Lower lobe of right lung (tissue), 2 donors: ENCODE results near the gene MAPT. TPM values are rescaled to one million over a fixed set of nuclear protein-coding genes. Genes with fewer than 3 reads are reported as not detected.
"Not testable (repeated sequence)": the region's sequence is repeated elsewhere in the genome, so short reads cannot be mapped to it uniquely, and the experiment has no call there.

Source experiments
- ATAC-seq, 2 donors: fragments of 200-7000 bp; cut with Tn5 transposase; one replicate each; pipeline ENCODE4 v1.9.1; 2020 to 2022; ENCODE audit warnings: mild to moderate bottlenecking in 2 of 2, moderate library complexity in 2 of 2
- DNase-seq: peaks from one replicate; pipeline ENCODE4 v3.0.0-alpha.2; 2020
- H3K27ac ChIP-seq: fragments of 200-600 bp; one replicate; pipeline ENCODE4 v1.8.0; 2022
- H3K27me3 ChIP-seq: fragments of 200-600 bp; one replicate; pipeline ENCODE4 v1.8.0; 2022; ENCODE audit warnings: low read depth
- H3K36me3 ChIP-seq: fragments of 200-600 bp; one replicate; pipeline ENCODE4 v1.8.0; 2022; ENCODE audit warnings: mild to moderate bottlenecking
- H3K4me1 ChIP-seq: fragments of 200-600 bp; one replicate; pipeline ENCODE4 v1.8.0; 2022
- H3K4me3 ChIP-seq: fragments of 200-600 bp; one replicate; pipeline ENCODE4 v1.8.0; 2022; ENCODE audit warnings: mild to moderate bottlenecking
- H3K9me3 ChIP-seq: fragments of 200-600 bp; one replicate; pipeline ENCODE4 v1.8.0; 2022
- CTCF ChIP-seq: fragments of 200-600 bp; IDR thresholded peaks from one replicate; pipeline ENCODE4 v1.8.0; 2022; ENCODE audit warnings: antibody characterized with exemption, mild to moderate bottlenecking
- intact Hi-C: fragments of 100-400 bp; cut with DNase I; formaldehyde crosslinking; loops from one replicate; pipeline ENCODE4 v1.11.0; 2022
- total RNA-seq: library from RNA; stranded (reverse); fragmentation: NEBNext Ultra II Directional; extraction: Animal tissue kit (Norgen Biotek cat#: 25700); gene quantifications from one replicate; pipeline ENCODE4 v1.2.1, GENCODE V29; 2021
- donor health status: DM: no; HTN: yes; CAD: no; lungs with severe emphysema.

MAPT gene
- total RNA-seq, 1 donor from 2014 or later, result 5.5 TPM

- no peak for DNase-seq
- Histone ChIP-seq H3K4me1 (no peaks in the 10 kb centered on the region), H3K36me3 (no peaks in the 10 kb centered on the region), H3K4me3 (no peak overlapping the region), H3K27me3 (no peaks in the 10 kb centered on the region), H3K27ac (no peak overlapping the region), H3K9me3 (no peaks in the 10 kb centered on the region)
- intact Hi-C loops, result no loop called here
- TF ChIP-seq CTCF, result no peak
- ATAC-seq, result no peak
Measured at GRCh38 chr17:46000757-46001156, 106.4 kb downstream of the MAPT start.

GRCh38 chr17:46001390-46002310 lies 107.3 kb downstream of the MAPT start:
- Histone ChIP-seq H3K36me3 (no peaks in the 10 kb centered on the region), H3K4me3 (no peak overlapping the region), H3K4me1 (no peaks in the 10 kb centered on the region), H3K27me3 (no peaks in the 10 kb centered on the region), H3K9me3 (no peaks in the 10 kb centered on the region), H3K27ac (no peak overlapping the region)
- peak in 1 of 2 donors; percentile 7 for ATAC-seq
- TF ChIP-seq CTCF, result no peak
- DNase-seq, result no peak
- intact Hi-C loops, result no loop called here

- H3K4me1 ChIP-seq, result no peaks in the 10 kb centered on the region
- no peaks in the 10 kb centered on the region for H3K27me3 ChIP-seq
- intact Hi-C loops, result no loop called here
- no peak overlapping the region for H3K4me3 ChIP-seq
- TF ChIP-seq CTCF, result peak; percentile 98
- no peaks in the 10 kb centered on the region for H3K36me3 ChIP-seq
- peak; percentile 88 to 92 for ATAC-seq
- H3K27ac ChIP-seq, result no peak overlapping the region
- H3K9me3 ChIP-seq, result no peaks in the 10 kb centered on the region
- DNase-seq, result peak; percentile 73
Measured at GRCh38 chr17:46002311-46002972, 108.1 kb downstream of the MAPT start.

GRCh38 chr17:46002973-46003316 lies 108.6 kb downstream of the MAPT start:
- H3K27me3 ChIP-seq, result no peaks in the 10 kb centered on the region
- intact Hi-C loops, result no loop called here
- no peak overlapping the region for H3K4me3 ChIP-seq
- H3K36me3 ChIP-seq, result no peaks in the 10 kb centered on the region
- no peak overlapping the region for H3K27ac ChIP-seq
- DNase-seq, result no peak
- H3K9me3 ChIP-seq, result no peaks in the 10 kb centered on the region
- TF ChIP-seq CTCF, result no peak
- peak in 1 of 2 donors; percentile 8 for ATAC-seq
- H3K4me1 ChIP-seq, result no peaks in the 10 kb centered on the region

GRCh38 chr17:46003907-46004748 lies 109.8 kb downstream of the MAPT start:
- H3K9me3 ChIP-seq, result no peaks in the 10 kb centered on the region
- no peak overlapping the region for H3K27ac ChIP-seq
- DNase-seq, result no peak
- H3K4me1 ChIP-seq, result no peaks in the 10 kb centered on the region
- intact Hi-C loops, result no loop called here
- no peak for TF ChIP-seq CTCF
- no peak overlapping the region for H3K4me3 ChIP-seq
- no peak for ATAC-seq
- H3K27me3 ChIP-seq, result no peaks in the 10 kb centered on the region
- no peaks in the 10 kb centered on the region for H3K36me3 ChIP-seq

GRCh38 chr17:46006082-46006481 lies 111.7 kb downstream of the MAPT start:
- H3K27ac ChIP-seq, H3K4me3 ChIP-seq, ATAC-seq, H3K9me3 ChIP-seq, H3K27me3 ChIP-seq, DNase-seq, H3K36me3 ChIP-seq, intact Hi-C loops, H3K4me1 ChIP-seq: not testable (repeated sequence)
